ENCODE results near the gene TBL1X. TPM values are rescaled to one million over a fixed set of nuclear protein-coding genes. Genes with fewer than 3 reads are reported as not detected.

Gene TBL1X
- total RNA-seq, 2 donors from 2014 or later = 16.3 to 18.9 TPM

DNA sequence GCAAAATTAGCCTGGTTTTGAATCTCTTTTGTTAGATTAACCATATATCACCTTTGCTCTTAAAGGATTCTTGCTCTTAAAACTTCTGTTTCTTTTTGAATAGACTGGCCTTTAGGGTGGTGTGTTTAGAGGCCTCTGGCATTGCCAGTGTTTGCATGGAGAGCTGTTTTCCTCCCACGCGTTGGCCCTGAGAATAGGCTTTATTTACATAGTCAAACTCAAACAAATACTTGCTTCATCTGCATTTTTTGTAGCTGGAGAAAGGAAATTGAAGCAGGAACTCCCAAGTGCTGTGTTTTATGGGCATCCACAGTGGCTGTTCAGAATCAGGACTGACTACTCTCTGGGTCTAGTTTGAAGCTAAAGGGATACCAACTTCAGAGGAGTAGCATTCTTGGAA lies 324.1 kb downstream of the TBL1X start:
- intact Hi-C loops (cut with DNase I) = no loop called here
- no peaks in the 10 kb centered on the region for H3K9me3 ChIP-seq
- no peak overlapping the region for H3K4me3 ChIP-seq
- TF ChIP-seq, protein P1, sequence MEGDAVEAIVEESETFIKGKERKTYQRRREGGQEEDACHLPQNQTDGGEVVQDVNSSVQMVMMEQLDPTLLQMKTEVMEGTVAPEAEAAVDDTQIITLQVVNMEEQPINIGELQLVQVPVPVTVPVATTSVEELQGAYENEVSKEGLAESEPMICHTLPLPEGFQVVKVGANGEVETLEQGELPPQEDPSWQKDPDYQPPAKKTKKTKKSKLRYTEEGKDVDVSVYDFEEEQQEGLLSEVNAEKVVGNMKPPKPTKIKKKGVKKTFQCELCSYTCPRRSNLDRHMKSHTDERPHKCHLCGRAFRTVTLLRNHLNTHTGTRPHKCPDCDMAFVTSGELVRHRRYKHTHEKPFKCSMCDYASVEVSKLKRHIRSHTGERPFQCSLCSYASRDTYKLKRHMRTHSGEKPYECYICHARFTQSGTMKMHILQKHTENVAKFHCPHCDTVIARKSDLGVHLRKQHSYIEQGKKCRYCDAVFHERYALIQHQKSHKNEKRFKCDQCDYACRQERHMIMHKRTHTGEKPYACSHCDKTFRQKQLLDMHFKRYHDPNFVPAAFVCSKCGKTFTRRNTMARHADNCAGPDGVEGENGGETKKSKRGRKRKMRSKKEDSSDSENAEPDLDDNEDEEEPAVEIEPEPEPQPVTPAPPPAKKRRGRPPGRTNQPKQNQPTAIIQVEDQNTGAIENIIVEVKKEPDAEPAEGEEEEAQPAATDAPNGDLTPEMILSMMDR (IDR thresholded peaks at IDR 0.05) = no peak
- H3K4me1 ChIP-seq = no peaks in the 10 kb centered on the region
- peaks cover 9% of the 10 kb centered on the region for H3K27me3 ChIP-seq
- H3K36me3 ChIP-seq = no peaks in the 10 kb centered on the region
- no peak for DNase-seq
- no peak overlapping the region for H3K9ac ChIP-seq (ENCODE audit: low read depth in 2 of 2, low read length in 2 of 2)
- H3K27ac ChIP-seq = no peak overlapping the region

DNA sequence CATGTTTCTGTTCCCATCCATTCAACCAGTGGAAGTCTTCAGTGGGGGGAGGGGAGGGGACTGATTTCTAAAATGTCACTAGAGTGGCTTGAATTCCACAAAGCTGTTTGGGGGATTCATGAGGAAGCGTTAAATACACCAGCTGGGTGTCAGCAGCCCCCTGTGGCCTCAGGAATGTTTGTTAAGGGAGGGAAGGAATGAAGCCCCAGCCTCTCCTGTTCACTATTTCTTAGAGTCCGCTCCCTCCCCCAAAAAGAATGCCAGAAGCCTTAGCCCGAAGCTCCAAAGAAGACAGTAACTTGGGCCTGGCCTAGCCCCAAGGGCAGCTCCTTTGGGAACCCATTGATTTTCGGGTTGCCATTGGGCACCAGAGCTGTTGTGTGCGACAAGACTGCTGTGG lies 324.7 kb downstream of the TBL1X start:
- intact Hi-C loops (cut with DNase I) = no loop called here
- no peak for DNase-seq
- H3K27me3 ChIP-seq = peaks cover 9% of the 10 kb centered on the region

More for the DNA sequence above, 324.7 kb downstream of the TBL1X start:
- H3K4me3 ChIP-seq = no peak overlapping the region
- H3K27ac ChIP-seq = no peak overlapping the region
- no peaks in the 10 kb centered on the region for H3K4me1 ChIP-seq
- TF ChIP-seq, protein P1 (IDR thresholded peaks at IDR 0.05) = no peak
- H3K36me3 ChIP-seq = no peaks in the 10 kb centered on the region
- H3K9ac ChIP-seq (ENCODE audit: low read depth in 2 of 2, low read length in 2 of 2) = no peak overlapping the region
- H3K9me3 ChIP-seq = no peaks in the 10 kb centered on the region

All from colonic mucosa (tissue), 4 donors.